NCI-H2029 (cell line): ENCODE results near the gene FAM168A.

Experiments used
- DNase-seq: peaks from one replicate; lab custom pipeline; 2025; lab: John Stamatoyannopoulos, UW

Gene FAM168A

GRCh38 chr11:73388265-73389133 lies 209.4 kb downstream of the FAM168A start:
- no peak for DNase-seq

- DNase-seq, result no peak
These were observed 210.2 kb downstream of the FAM168A start for GRCh38 chr11:73387594-73388264.

- no peak for DNase-seq
These were observed 211.4 kb downstream of the FAM168A start for GRCh38 chr11:73386546-73386945.

GRCh38 chr11:73386016-73386415 lies 211.9 kb downstream of the FAM168A start:
- no peak for DNase-seq

- DNase-seq, result no peak
These were observed 212.8 kb downstream of the FAM168A start for GRCh38 chr11:73384872-73385689.

- DNase-seq, result no peak
These were observed 213.4 kb downstream of the FAM168A start for GRCh38 chr11:73384531-73384871.

GRCh38 chr11:73384125-73384441 lies 213.8 kb downstream of the FAM168A start:
- no peak for DNase-seq

- DNase-seq, result no peak
These were observed 214.4 kb downstream of the FAM168A start for GRCh38 chr11:73383249-73384124.

DNA sequence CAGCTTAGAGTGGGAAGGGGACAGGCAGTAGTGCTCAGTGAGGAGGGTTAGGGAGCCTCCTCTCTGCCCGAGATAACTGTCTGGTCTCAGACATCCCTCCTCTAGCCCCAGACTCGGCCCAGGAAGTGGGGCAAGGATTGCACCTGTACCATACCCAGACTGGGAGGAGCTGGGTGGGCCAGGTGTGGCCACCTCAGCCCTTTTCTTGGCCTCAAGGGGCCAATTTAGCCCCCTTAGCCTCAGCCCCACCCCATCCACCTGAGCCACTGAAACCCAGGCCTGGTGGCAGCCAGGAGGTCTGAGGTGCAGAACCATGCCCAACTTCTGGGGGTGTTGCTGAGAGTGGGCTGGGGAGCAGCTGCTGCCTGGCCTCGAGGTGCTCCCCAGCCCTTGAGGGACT lies 215.2 kb downstream of the FAM168A start:
- no peak for DNase-seq

DNA sequence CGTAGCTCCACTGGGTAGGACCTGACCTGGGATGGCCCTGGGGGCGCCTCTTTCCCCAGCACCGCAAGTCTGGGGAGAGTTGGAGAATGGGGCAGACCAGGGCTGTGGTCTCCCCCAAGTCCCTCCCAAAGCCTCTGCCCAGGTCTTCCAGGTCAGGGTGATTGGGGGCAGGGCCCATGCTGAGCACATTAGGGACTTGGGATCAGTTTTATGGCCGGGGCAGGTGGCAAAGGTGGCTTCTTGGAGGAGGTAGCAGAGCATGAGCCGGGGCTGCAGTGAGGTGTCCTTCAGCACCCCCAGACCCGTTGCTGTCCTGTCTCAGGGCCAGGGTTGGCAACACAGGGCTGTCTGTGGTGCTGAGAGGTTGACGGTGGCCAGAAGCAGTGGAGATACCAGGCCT lies 215.7 kb downstream of the FAM168A start:
- no peak for DNase-seq

DNA sequence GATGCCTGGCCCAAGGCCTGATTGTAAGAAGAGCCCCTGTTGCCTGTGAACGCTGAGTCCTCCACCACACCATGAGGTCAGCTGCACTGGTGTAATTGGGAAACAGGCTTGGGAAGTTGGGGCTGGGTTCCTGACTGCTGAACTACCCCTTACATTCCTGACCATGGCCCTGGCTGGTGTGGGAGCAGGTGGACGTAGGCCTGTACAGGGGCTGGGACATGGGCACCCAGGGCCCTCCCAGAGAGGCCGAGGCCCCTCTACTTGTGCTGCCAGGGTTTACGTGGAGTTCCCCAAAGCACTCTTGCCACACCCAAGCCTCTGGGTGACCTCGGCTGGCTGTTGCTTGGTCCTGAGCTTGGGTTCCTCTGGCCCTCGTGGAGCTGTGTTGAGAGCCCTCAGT lies 216.3 kb downstream of the FAM168A start:
- no peak for DNase-seq

DNA sequence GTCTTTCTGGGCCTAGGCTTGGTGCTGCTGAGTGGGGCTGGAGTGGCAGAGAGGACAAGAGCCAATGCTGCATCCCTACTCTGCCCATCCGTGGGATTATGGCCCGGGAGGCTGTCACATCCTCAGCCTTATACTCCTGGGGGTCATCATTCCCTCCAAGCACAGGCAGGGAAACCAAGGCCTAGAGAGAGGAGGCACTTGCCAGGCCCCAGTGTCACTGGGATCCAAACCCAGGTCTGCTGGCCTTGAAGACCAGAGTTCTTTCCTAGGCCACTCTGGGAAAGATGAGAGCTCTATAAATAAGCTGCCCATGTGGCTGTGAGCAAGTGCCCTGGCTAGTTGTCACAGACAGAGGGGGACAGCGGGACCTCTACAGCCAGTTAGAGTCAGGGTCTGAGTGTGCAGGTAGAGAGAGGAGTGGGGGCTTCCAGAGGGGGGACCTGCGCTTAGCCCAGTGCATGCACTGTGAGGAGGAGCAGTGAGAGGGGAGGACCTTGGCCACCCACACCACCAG lies 217.0 kb downstream of the FAM168A start:
- DNase-seq, result no peak

- no peak for DNase-seq
These were observed 217.6 kb downstream of the FAM168A start for GRCh38 chr11:73380331-73380730.

- no peak for DNase-seq
These were observed 218.6 kb downstream of the FAM168A start for GRCh38 chr11:73379189-73379880.

GRCh38 chr11:73376803-73377629 lies 220.9 kb downstream of the FAM168A start:
- no peak for DNase-seq

DNA sequence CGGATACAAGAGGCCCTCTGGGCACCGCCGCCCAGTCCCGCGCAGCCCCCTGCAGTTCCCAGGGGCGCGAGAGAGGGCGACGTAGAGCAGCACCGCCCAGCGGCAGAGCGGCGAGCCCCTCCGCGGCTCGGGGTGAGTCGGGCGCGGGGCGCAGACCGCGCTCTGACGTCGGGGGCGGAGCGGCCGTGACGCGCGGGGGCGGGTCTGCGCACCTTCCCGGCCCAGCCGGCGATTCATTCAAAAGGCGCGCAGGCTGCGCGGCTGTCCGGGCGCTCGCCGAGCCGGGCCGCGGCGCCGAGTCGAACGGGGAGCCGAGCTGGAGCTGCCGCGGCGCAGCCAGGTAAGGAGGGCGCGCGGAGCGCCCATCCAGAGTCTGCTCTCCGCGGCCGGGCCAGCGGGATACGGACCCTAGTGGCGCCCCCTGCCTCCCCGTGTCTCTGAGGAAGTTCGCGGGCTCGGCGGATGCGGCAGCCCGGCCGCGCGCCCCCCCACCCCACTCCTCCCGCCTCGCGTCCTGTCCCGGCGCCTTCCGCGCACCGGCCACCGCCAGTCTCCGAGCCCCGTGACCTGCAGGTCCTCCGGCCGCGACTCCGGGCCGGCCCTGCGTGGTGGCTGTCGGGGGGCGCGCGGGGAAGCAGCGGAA lies 221.6 kb downstream of the FAM168A start, which contains the start of gene RELT:
RELT (plus strand) TSS at position 240 of the 643 bp plus-strand sequence. CDS start 12,738 bp downstream, outside the sequence.
- peak; percentile 71 for DNase-seq

GRCh38 chr11:73375830-73376159 lies 222.1 kb downstream of the FAM168A start:
- no peak for DNase-seq

DNA sequence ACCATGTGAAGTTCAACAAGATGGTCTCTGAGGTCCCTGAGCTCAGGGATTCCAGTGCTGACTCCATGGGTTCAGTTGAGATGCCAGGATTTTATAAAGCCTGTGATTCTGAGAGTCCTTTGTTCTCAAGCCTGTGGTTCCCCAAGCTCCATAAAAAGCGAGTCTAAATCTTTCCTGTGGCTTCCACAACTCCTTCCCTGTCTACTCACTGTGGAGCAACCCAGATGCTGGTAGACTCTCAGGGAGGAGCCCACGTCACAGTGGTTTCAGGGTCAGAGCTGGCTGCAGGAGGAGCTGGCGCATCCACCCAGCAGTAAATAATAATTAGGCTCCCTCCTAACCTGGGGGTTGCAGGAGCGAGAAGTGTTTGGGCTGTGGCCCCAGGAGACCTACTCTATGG lies 223.8 kb downstream of the FAM168A start:
- no peak for DNase-seq

GRCh38 chr11:73372375-73372993 lies 225.4 kb downstream of the FAM168A start:
- DNase-seq, result no peak
